ENCODE measurements around the gene MACROH2A1.

The MACROH2A1 gene

DNA sequence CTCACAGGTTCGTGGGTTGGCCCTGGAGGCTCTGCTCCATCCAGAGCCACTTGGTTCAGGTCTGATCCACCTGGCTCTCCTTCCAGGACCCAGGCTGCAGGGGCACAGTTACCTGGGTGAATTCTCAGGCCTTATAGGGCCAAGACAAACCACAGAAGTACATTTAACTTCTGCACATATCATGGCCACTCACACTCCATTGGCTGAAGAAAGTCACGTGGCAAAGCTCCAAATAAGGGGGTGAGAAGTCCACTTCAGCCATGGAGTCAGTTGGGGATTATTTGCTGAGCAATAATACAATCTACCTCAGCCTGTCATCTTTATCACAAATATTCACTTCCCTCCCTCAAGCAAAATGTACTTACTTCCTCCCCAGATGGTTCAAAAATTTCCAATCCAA is 83.6 kb downstream of the MACROH2A1 start:
- Histone ChIP-seq H3K36me3 (ENCODE audit: control insufficient read depth, insufficient read depth, low read length) (no peaks in the 10 kb centered on the region), H3K27ac (ENCODE audit: insufficient read depth, low read depth, low read length, poor library complexity, severe bottlenecking) (no peak overlapping the region), H3K4me1 (ENCODE audit: control insufficient read depth, insufficient read depth, low read length) (no peaks in the 10 kb centered on the region), H3K9me3 (ENCODE audit: control insufficient read depth, low read length) (no peaks in the 10 kb centered on the region), H3K27me3 (ENCODE audit: control insufficient read depth, insufficient read depth, low read length, poor library complexity, severe bottlenecking) (no peaks in the 10 kb centered on the region), H3K4me3 (ENCODE audit: insufficient read depth, low read depth, low read length) (no peak overlapping the region)
- 83 to 89% methylated on average over 2 of the region's 2 CpGs for WGBS, 2 experiments

DNA sequence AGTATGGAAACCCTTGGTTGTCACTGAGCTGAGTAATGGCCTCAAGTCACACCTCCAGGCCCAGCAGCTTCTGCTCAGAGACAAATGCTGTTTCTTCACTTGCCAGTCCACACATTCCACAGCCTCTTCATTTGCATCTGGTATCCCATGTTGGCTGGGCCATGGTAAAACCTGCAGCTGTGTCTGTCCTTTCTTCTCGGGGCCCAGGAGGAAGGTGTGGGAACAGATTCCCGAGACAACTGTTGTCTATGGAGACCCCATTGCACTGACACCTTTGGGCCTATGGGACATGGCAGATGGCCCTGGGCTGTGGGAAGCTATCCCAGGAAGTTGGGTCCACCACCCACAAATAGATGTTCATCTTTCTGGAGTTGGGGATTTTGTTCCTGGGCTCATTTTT is 85.1 kb downstream of the MACROH2A1 start:
- no peaks in the 10 kb centered on the region for H3K36me3 ChIP-seq (ENCODE audit: control insufficient read depth, insufficient read depth, low read length)
- peaks cover 7% of the 10 kb centered on the region for H3K27me3 ChIP-seq (ENCODE audit: control insufficient read depth, insufficient read depth, low read length, poor library complexity, severe bottlenecking)
- H3K4me1 ChIP-seq (ENCODE audit: control insufficient read depth, insufficient read depth, low read length), result no peaks in the 10 kb centered on the region
- WGBS, 2 experiments, result 86 to 90% methylated on average over 2 of the region's 2 CpGs
- H3K4me3 ChIP-seq (ENCODE audit: insufficient read depth, low read depth, low read length), result no peak overlapping the region
- no peaks in the 10 kb centered on the region for H3K9me3 ChIP-seq (ENCODE audit: control insufficient read depth, low read length)
- no peak overlapping the region for H3K27ac ChIP-seq (ENCODE audit: insufficient read depth, low read depth, low read length, poor library complexity, severe bottlenecking)

DNA sequence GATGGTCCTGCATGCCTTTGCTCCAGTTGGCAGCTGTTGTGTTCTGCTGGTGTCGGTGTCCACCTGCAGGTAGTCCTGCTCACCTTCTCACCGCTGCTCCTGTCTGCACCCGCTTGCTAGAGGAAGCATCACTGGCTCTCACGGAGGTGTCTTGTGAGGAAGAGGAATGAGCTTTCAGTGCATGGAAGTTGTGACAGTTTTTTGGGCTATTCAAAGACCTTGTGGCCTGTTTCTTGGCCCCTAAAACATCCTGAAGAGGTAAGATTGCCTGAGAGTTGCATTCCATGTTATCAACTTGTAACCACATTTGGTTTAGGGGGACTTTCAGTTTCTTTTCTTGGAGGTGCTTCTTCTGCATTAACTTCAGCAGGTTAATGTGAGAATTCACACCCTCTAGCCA is 85.6 kb downstream of the MACROH2A1 start:
- Histone ChIP-seq H3K9me3 (ENCODE audit: control insufficient read depth, low read length) (no peaks in the 10 kb centered on the region), H3K4me1 (ENCODE audit: control insufficient read depth, insufficient read depth, low read length) (no peaks in the 10 kb centered on the region), H3K36me3 (ENCODE audit: control insufficient read depth, insufficient read depth, low read length) (no peaks in the 10 kb centered on the region), H3K27me3 (ENCODE audit: control insufficient read depth, insufficient read depth, low read length, poor library complexity, severe bottlenecking) (peaks cover 7% of the 10 kb centered on the region), H3K4me3 (ENCODE audit: insufficient read depth, low read depth, low read length) (no peak overlapping the region), H3K27ac (ENCODE audit: insufficient read depth, low read depth, low read length, poor library complexity, severe bottlenecking) (no peak overlapping the region)
- WGBS, 2 experiments, result 93 to 96% methylated on average over 4 of the region's 4 CpGs

DNA sequence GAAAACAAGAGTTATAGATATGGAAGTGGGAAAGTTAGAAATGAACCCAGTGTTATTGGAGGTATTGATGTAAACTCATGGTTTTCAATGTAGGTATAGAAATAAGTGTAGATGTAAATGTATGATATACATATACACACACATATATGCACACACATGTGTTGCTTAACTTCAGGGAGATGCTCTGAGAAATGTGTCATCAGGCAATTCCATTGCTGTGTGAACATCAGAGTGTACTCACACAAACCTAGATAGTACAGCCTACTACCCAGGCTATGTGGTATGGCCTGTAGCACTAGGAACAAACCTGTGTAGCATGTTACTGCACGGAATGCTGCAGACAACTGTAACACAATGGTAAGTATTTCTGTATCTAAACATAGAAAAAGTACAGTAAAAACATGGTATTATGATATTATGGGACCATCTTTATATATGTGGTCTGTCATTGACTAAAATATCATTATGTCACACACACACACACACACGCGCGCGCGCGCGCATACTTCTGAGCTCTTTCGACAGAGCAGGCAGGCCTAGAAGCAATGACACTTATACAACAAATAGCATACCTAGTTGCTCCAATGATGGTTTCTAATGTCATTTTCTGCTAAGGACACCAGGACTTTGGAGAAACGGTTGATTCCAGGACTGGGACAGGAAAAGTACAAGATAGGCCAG is 86.6 kb downstream of the MACROH2A1 start:
- no peaks in the 10 kb centered on the region for H3K9me3 ChIP-seq (ENCODE audit: control insufficient read depth, low read length)
- H3K27me3 ChIP-seq (ENCODE audit: control insufficient read depth, insufficient read depth, low read length, poor library complexity, severe bottlenecking), result peaks cover 10% of the 10 kb centered on the region
- H3K36me3 ChIP-seq (ENCODE audit: control insufficient read depth, insufficient read depth, low read length), result no peaks in the 10 kb centered on the region
- H3K27ac ChIP-seq (ENCODE audit: insufficient read depth, low read depth, low read length, poor library complexity, severe bottlenecking), result no peak overlapping the region
- H3K4me1 ChIP-seq (ENCODE audit: control insufficient read depth, insufficient read depth, low read length), result peaks cover 9% of the 10 kb centered on the region
- WGBS, 2 experiments, result 95 to 98% methylated on average over 9 to 10 of the region's 10 CpGs
- H3K4me3 ChIP-seq (ENCODE audit: insufficient read depth, low read depth, low read length), result no peak overlapping the region

DNA sequence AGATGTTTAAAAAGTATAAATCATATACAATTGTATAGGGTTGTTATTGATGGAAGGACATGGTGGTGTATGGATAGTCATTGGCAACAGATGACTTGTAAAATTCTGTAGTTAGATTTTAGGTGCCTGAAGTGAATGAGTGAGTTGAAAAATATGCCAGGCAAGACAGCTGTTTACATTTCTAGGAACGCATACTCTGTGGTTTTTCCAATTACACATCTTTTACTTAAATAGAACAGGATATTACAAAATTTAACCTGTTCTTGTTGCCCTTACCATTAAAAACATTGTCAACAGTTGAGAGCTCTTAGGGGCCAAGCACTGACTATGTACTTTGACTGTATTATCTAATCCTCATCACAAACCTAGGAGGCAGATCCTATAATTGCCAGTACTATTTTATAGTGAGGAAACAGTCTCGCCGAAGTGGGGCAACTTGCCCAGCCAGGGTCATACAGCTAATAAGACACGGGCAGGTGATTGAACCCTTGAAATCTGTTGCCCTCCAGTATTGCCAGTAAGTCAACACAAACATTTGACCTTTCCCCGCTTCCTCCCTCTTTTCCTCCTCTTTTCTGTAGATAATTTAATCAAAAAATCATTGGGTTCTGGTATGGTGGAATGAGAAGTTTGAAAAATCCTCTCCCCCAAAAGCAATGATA is 88.6 kb downstream of the MACROH2A1 start:
- Histone ChIP-seq H3K27me3 (ENCODE audit: control insufficient read depth, insufficient read depth, low read length, poor library complexity, severe bottlenecking) (peaks cover 10% of the 10 kb centered on the region), H3K4me1 (ENCODE audit: control insufficient read depth, insufficient read depth, low read length) (peaks cover 16% of the 10 kb centered on the region), H3K9me3 (ENCODE audit: control insufficient read depth, low read length) (no peaks in the 10 kb centered on the region), H3K4me3 (ENCODE audit: insufficient read depth, low read depth, low read length) (no peak overlapping the region), H3K27ac (ENCODE audit: insufficient read depth, low read depth, low read length, poor library complexity, severe bottlenecking) (no peak overlapping the region), H3K36me3 (ENCODE audit: control insufficient read depth, insufficient read depth, low read length) (no peaks in the 10 kb centered on the region)
- 91 to 92% methylated on average over 5 of the region's 5 CpGs for WGBS, 2 experiments

DNA sequence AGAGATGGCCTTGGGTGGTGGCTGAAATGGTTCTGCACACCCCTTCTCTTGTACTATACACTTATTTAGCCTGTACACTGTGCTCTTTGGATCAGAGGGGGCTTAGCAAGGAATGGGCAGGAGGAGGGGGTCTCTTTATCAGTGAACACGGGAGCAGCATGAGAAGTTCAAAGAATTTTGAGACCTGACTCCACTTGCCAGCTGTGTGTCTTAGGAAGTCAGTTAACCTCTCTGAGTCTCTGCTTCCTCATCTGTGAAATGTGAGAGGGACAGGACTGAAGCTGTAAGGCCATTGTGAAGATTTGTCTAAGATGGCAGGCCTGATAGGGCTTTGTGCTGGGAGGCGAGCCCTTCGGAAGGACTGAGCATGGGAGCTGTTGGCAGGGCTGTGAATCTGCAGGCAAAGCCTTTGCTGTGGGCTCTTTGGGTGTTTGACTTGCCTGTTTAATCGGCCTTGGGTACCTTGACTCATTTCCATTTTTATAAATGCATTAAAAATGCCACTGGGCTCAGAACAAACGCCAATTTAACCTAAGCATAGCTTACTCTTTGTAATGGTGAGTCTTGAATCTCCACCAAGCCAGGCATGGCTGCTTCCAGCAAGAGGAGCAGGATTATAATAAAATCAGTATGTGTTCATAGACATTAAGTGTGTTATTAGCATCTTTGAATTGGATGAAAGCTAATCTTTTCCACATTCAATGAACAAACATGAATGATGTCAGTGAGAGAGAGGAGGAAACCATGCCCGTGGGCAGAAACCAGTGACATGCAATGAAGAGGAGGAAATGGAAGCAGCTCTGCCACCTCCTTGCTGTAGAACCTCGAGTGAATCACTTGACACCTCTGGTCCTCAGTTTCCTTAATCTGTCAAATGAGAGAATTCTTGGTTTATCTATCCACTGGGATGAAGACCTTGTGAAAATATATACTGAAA is 89.4 kb downstream of the MACROH2A1 start:
- 87 to 94% methylated on average over 7 of the region's 7 CpGs for WGBS, 2 experiments
- Histone ChIP-seq H3K36me3 (ENCODE audit: control insufficient read depth, insufficient read depth, low read length) (no peaks in the 10 kb centered on the region), H3K27me3 (ENCODE audit: control insufficient read depth, insufficient read depth, low read length, poor library complexity, severe bottlenecking) (peaks cover 10% of the 10 kb centered on the region), H3K27ac (ENCODE audit: insufficient read depth, low read depth, low read length, poor library complexity, severe bottlenecking) (no peak overlapping the region), H3K9me3 (ENCODE audit: control insufficient read depth, low read length) (no peaks in the 10 kb centered on the region), H3K4me1 (ENCODE audit: control insufficient read depth, insufficient read depth, low read length) (peaks cover 16% of the 10 kb centered on the region), H3K4me3 (ENCODE audit: insufficient read depth, low read depth, low read length) (no peak overlapping the region)

DNA sequence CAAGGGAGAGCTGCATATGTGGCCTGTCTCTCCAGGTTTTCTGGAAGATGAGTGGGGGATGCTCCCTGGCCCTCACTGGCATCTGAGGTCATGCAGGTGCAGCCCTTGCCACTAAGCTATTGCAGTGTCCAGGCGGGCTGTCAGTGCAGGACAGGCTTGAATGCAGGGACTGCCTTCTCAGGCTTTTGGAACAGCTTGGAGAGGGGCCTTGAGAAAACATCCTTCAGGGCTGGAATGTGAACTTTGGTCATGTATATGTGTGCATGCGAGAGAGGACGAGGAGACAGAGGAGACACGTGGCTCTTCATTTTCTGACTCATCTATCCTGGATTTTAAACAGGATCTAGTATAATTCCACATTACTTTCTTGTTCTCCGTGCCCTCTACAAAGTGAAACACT is 90.3 kb downstream of the MACROH2A1 start:
- Histone ChIP-seq H3K36me3 (ENCODE audit: control insufficient read depth, insufficient read depth, low read length) (no peaks in the 10 kb centered on the region), H3K4me3 (ENCODE audit: insufficient read depth, low read depth, low read length) (no peak overlapping the region), H3K27me3 (ENCODE audit: control insufficient read depth, insufficient read depth, low read length, poor library complexity, severe bottlenecking) (peaks cover 10% of the 10 kb centered on the region), H3K9me3 (ENCODE audit: control insufficient read depth, low read length) (no peaks in the 10 kb centered on the region), H3K4me1 (ENCODE audit: control insufficient read depth, insufficient read depth, low read length) (peaks cover 16% of the 10 kb centered on the region), H3K27ac (ENCODE audit: insufficient read depth, low read depth, low read length, poor library complexity, severe bottlenecking) (no peak overlapping the region)
- 77 to 87% methylated on average over 5 of the region's 5 CpGs for WGBS, 2 experiments

DNA sequence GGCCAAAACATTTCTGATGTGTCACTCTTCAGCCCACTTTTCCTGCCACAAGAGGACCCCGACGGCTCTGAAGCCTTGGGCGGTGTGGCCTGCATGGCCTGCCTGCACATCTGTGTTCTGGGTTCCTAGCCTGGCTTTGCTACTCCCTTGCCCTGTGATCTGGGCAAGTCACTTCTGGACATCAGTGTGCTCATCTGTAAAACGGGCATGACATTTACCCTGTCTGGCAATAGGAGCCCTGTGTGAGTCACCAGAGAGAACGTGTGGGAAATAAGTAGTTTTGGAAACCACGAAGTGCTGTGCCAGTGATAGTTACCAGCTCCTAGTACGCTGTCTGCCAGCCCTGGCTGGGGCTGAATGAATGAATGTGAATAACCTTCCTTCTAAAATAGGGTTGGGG is 90.8 kb downstream of the MACROH2A1 start:
- H3K27ac ChIP-seq (ENCODE audit: insufficient read depth, low read depth, low read length, poor library complexity, severe bottlenecking), result no peak overlapping the region
- H3K4me3 ChIP-seq (ENCODE audit: insufficient read depth, low read depth, low read length), result no peak overlapping the region
- WGBS, 2 experiments, result 95 to 96% methylated on average over 7 of the region's 7 CpGs

DNA sequence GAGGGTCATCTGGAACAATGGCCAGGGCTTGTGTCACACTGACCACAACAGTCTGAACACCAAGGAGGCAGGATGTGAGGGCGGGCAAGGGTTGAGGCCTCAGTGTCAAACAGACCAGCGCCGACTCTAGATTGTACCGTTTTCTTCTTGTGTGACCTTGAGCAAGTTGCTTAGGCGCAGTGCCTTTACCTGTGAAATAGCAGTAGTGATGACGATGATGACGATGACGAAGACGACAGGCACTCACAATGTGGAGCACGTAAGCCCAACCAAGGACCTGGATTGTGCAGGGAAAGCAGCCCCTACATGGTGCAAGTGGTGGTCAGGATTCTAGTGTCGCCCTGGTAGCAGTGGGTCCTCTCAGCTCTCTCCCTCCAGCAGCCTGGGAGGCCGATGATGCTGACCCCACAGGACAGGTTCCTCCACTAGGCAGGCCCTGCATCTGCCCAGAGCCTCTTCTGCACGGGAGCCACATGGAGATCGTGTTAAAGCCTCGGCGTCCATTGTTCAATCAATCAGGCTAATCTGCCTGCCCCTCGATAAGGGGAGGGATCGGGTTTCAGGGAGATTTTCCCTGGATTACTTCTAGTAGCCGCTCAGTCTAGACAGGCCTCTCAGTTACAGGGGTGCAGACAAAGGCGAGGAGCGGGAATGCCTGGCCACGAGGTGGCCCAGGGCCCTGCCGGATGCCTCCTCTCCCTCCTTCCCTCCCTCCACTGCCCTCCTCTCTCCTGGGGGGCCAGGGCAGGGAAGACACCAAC is 91.7 kb downstream of the MACROH2A1 start:
- Histone ChIP-seq H3K4me1 (ENCODE audit: control insufficient read depth, insufficient read depth, low read length) (peaks cover 16% of the 10 kb centered on the region), H3K27ac (ENCODE audit: insufficient read depth, low read depth, low read length, poor library complexity, severe bottlenecking) (no peak overlapping the region), H3K27me3 (ENCODE audit: control insufficient read depth, insufficient read depth, low read length, poor library complexity, severe bottlenecking) (peaks cover 10% of the 10 kb centered on the region), H3K4me3 (ENCODE audit: insufficient read depth, low read depth, low read length) (no peak overlapping the region), H3K36me3 (ENCODE audit: control insufficient read depth, insufficient read depth, low read length) (no peaks in the 10 kb centered on the region), H3K9me3 (ENCODE audit: control insufficient read depth, low read length) (no peaks in the 10 kb centered on the region)
- 60 to 64% methylated on average over 23 of the region's 23 CpGs for WGBS, 2 experiments

More for the DNA sequence above, 90.8 kb downstream of the MACROH2A1 start:
- H3K4me1 ChIP-seq (ENCODE audit: control insufficient read depth, insufficient read depth, low read length), result peaks cover 16% of the 10 kb centered on the region
- no peaks in the 10 kb centered on the region for H3K36me3 ChIP-seq (ENCODE audit: control insufficient read depth, insufficient read depth, low read length)
- peaks cover 10% of the 10 kb centered on the region for H3K27me3 ChIP-seq (ENCODE audit: control insufficient read depth, insufficient read depth, low read length, poor library complexity, severe bottlenecking)
- H3K9me3 ChIP-seq (ENCODE audit: control insufficient read depth, low read length), result no peaks in the 10 kb centered on the region
